Colonic mucosa (tissue), 4 donors: ENCODE measurements around the gene DCP2. TPM values are rescaled to one million over a fixed set of nuclear protein-coding genes. Genes with fewer than 3 reads are reported as not detected.

Experiments
- DNase-seq: peaks from one replicate; pipeline ENCODE4 v3.0.0-alpha.2; 2020
- H3K27ac ChIP-seq: fragments of 200-600 bp; one replicate; pipeline ENCODE4 v1.8.0; 2021
- H3K27me3 ChIP-seq: fragments of 200-600 bp; one replicate; pipeline ENCODE4 v1.8.0; 2021
- H3K36me3 ChIP-seq: fragments of 200-600 bp; one replicate; pipeline ENCODE4 v1.8.0; 2021
- H3K4me1 ChIP-seq: fragments of 200-600 bp; one replicate; pipeline ENCODE4 v1.8.0; 2021; ENCODE audit warnings: mild to moderate bottlenecking
- H3K4me3 ChIP-seq: fragments of 200-600 bp; one replicate; pipeline ENCODE4 v1.8.0; 2021
- H3K9ac ChIP-seq, 2 donors: one replicate each; pipeline ENCODE4 v1.7.0; 2013; ENCODE audit warnings: control low read depth in 2 of 2, low read depth in 2 of 2, low read length in 2 of 2
- H3K9me3 ChIP-seq: fragments of 200-600 bp; one replicate; pipeline ENCODE4 v1.8.0; 2021
- CTCF ChIP-seq: fragments of 200-600 bp; IDR thresholded peaks from one replicate; pipeline ENCODE4 v1.8.0; 2022; ENCODE audit warnings: antibody characterized with exemption, mild to moderate bottlenecking
- intact Hi-C: fragments of 100-400 bp; cut with DNase I; formaldehyde crosslinking; loops from one replicate; pipeline ENCODE4 v1.14.1; 2022
- total RNA-seq, 2 donors: library from RNA; stranded (reverse); fragmentation: NEBNext Ultra II Directional in 1 of 2; extraction: Animal tissue kit (Norgen Biotek cat#: 25700) in 1 of 2; gene quantifications; one replicate each; pipeline ENCODE4 v1.2.1, GENCODE V29; 2021
- donor health status: healthy.
- donor health status: DM: no; HTN: no; CAD: no.
- donor health status: DM: no; HTN: no; CAD: no.

The DCP2 gene
- total RNA-seq, 2 donors from 2014 or later = 39.5 to 48.2 TPM

- H3K27me3 ChIP-seq = no peaks in the 10 kb centered on the region
- no peaks in the 10 kb centered on the region for H3K9me3 ChIP-seq
- no peaks in the 10 kb centered on the region for H3K4me1 ChIP-seq
- no peak overlapping the region for H3K9ac ChIP-seq
- no peaks in the 10 kb centered on the region for H3K36me3 ChIP-seq
- DNase-seq = no peak
- intact Hi-C loops = no loop called here
- TF ChIP-seq CTCF = no peak
- no peak overlapping the region for H3K27ac ChIP-seq
- no peak overlapping the region for H3K4me3 ChIP-seq
Observed at GRCh38 chr5:113024076-113024697, 47.6 kb downstream of the DCP2 start.

DNA sequence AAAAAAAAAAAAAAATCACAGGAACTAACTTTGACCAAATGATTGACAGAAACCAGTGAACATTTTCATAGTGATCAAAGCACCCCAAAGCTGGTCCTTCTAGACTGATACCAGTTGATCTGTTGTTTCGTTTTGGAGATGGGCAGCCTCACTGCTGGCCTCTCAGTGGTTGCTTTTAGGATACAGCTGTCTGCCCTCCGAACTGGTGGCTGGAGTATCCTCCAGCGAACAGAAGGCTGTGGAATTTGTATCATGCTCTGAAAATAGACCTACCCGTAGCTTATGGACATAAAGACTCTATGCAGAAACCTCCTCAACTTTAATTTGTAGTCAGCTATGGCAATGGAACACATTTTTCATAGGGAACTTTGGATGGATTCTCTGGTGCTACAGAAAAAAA lies 49.0 kb downstream of the DCP2 start:
- no peaks in the 10 kb centered on the region for H3K36me3 ChIP-seq
- no peak for TF ChIP-seq CTCF
- H3K27ac ChIP-seq = no peak overlapping the region
- intact Hi-C loops = no loop called here
- no peak overlapping the region for H3K9ac ChIP-seq
- H3K4me1 ChIP-seq = no peaks in the 10 kb centered on the region
- no peak for DNase-seq
- H3K27me3 ChIP-seq = no peaks in the 10 kb centered on the region
- no peaks in the 10 kb centered on the region for H3K9me3 ChIP-seq
- no peak overlapping the region for H3K4me3 ChIP-seq

DNA sequence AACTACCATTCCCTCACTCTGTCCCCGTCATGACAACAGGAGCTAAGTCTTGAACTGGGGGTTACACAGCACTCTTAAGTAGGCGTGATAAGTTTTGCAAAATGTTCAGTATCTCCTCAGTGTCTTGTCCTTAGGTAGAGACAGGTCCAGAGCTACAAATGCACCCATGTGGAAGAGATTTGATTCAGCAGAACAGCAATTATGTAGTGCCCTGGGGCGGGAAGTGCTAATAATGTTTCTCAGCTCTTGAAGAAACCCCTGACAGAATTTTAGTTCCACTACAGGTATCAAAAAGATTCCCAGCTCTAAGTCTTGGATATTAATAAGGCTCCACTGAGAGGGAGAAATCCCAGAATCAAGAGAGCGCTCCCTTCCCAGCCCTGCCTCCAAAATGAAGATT lies 49.6 kb downstream of the DCP2 start:
- H3K9ac ChIP-seq = no peak overlapping the region
- H3K36me3 ChIP-seq = no peaks in the 10 kb centered on the region
- H3K4me1 ChIP-seq = no peaks in the 10 kb centered on the region
- intact Hi-C loops = no loop called here
- H3K4me3 ChIP-seq = no peak overlapping the region
- no peaks in the 10 kb centered on the region for H3K27me3 ChIP-seq
- no peak for DNase-seq
- no peaks in the 10 kb centered on the region for H3K9me3 ChIP-seq
- H3K27ac ChIP-seq = no peak overlapping the region
- TF ChIP-seq CTCF = no peak

- intact Hi-C loops = no loop called here
- Histone ChIP-seq H3K27ac (no peak overlapping the region), H3K4me1 (no peaks in the 10 kb centered on the region), H3K4me3 (no peak overlapping the region), H3K9ac (no peak overlapping the region), H3K36me3 (no peaks in the 10 kb centered on the region), H3K27me3 (no peaks in the 10 kb centered on the region), H3K9me3 (no peaks in the 10 kb centered on the region)
- no peak for TF ChIP-seq CTCF
- DNase-seq = no peak
Observed at GRCh38 chr5:113027015-113027414, 50.4 kb downstream of the DCP2 start.

DNA sequence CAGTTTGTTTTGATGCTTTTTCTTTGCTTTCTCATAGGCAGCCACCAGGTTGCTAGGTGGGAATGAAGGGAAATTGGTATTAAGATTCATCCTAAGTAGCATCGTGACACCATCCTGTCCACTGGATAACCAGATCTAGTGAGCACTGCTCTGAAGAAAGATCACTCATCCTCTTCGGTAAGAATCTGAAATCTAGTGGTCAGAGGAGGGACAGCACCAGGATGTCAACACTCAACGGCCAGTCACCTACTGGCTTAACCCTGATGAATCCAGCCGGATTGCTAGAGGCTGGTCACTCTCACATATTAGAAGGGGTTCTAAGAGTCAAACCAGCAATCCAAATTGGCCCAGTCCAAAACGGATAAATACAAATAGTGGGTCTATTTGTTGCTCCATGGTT lies 50.8 kb downstream of the DCP2 start:
- Histone ChIP-seq H3K4me1 (no peaks in the 10 kb centered on the region), H3K36me3 (no peaks in the 10 kb centered on the region), H3K9me3 (no peaks in the 10 kb centered on the region), H3K9ac (no peak overlapping the region), H3K4me3 (no peak overlapping the region), H3K27ac (no peak overlapping the region), H3K27me3 (no peaks in the 10 kb centered on the region)
- DNase-seq = no peak
- intact Hi-C loops = no loop called here
- no peak for TF ChIP-seq CTCF

- TF ChIP-seq CTCF = no peak
- H3K36me3 ChIP-seq = no peaks in the 10 kb centered on the region
- intact Hi-C loops = no loop called here
Observed at GRCh38 chr5:113029614-113030013, 53.0 kb downstream of the DCP2 start.

More at GRCh38 chr5:113029614-113030013, 53.0 kb downstream of the DCP2 start:
- Histone ChIP-seq H3K4me3 (no peak overlapping the region), H3K9ac (no peak overlapping the region), H3K27me3 (no peaks in the 10 kb centered on the region), H3K9me3 (no peaks in the 10 kb centered on the region), H3K4me1 (no peaks in the 10 kb centered on the region), H3K27ac (no peak overlapping the region)
- no peak for DNase-seq
